Endothelial cell (in vitro differentiated cells): ENCODE results near the gene SMARCA2. TPM values are rescaled to one million over a fixed set of nuclear protein-coding genes. Genes with fewer than 3 reads are reported as not detected.
A peak's percentile ranks its signal among the peaks of the same experiment; 100 is the strongest.

Source experiments
- DNase-seq: peaks from one replicate; pipeline ENCODE4 v3.0.0; 2021; ENCODE audit warnings: low spot score
- H3K27ac Mint-ChIP-seq: one replicate; pipeline ENCODE4 v1.8.0; 2021; ENCODE audit warnings: mixed read lengths, inconsistent platforms; ENCODE audit not compliant: unreplicated experiment
- H3K27me3 Mint-ChIP-seq: one replicate; pipeline ENCODE4 v1.8.0; 2021; ENCODE audit warnings: mild to moderate bottlenecking, moderate library complexity, mixed read lengths, inconsistent platforms; ENCODE audit not compliant: unreplicated experiment
- H3K36me3 Mint-ChIP-seq: one replicate; pipeline ENCODE4 v1.8.0; 2021; ENCODE audit warnings: mild to moderate bottlenecking, low read depth, mixed read lengths, inconsistent platforms; ENCODE audit not compliant: unreplicated experiment
- H3K4me1 Mint-ChIP-seq: one replicate; pipeline ENCODE4 v1.8.0; 2021; ENCODE audit warnings: mild to moderate bottlenecking, mixed read lengths, inconsistent platforms; ENCODE audit not compliant: unreplicated experiment
- H3K4me3 Mint-ChIP-seq: one replicate; pipeline ENCODE4 v1.8.0; 2021; ENCODE audit warnings: mild to moderate bottlenecking, mixed read lengths, inconsistent platforms; ENCODE audit not compliant: unreplicated experiment
- H3K9me3 Mint-ChIP-seq: one replicate; pipeline ENCODE4 v1.8.0; 2021; ENCODE audit warnings: mixed read lengths, inconsistent platforms; ENCODE audit not compliant: unreplicated experiment
- CTCF ChIP-seq: fragments of 200-600 bp; sonication (generic); IDR thresholded peaks from one replicate; pipeline ENCODE4 v1.5.0; 2021; ENCODE audit warnings: antibody characterized with exemption; ENCODE audit not compliant: unreplicated experiment
- total RNA-seq: library from RNA; stranded (reverse); fragmentation: NEBNext Ultra II Directional; extraction: Animal tissue kit (Norgen Biotek cat#: 25700); gene quantifications from one replicate; pipeline ENCODE4 v1.2.1, GENCODE V29; 2021; ENCODE audit not compliant: unreplicated experiment

Gene SMARCA2
- total RNA-seq, 1 donor from 2014 or later: 43.7 TPM

DNA sequence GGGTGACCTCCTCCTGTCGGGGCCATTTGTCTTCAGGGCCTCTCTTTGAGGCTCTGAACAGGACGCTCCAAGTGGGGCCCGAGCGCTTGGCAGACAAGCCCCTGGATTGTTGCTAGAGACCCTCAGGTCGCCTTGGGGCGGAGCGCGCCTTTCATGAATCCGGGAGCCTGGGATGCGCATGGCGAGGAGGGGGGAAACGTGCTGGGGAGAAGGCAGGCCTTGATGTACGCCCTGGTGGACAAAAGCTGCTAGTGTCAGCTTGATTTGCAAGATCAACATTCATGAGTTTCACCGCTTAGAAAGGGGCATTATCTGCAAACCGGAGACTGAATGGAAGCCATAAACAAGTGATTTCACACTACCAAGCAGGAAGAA lies 226.3 kb downstream of the SMARCA2 start:
- Mint-ChIP-seq H3K4me1 (peaks cover 20% of the 10 kb centered on the region), H3K9me3 (no peaks in the 10 kb centered on the region), H3K36me3 (no peaks in the 10 kb centered on the region), H3K27me3 (peaks cover 5% of the 10 kb centered on the region), H3K27ac (no peak overlapping the region), H3K4me3 (peak overlapping the region; percentile 75)
- DNase-seq: peak; percentile 44
- TF ChIP-seq CTCF: peak; percentile 63

DNA sequence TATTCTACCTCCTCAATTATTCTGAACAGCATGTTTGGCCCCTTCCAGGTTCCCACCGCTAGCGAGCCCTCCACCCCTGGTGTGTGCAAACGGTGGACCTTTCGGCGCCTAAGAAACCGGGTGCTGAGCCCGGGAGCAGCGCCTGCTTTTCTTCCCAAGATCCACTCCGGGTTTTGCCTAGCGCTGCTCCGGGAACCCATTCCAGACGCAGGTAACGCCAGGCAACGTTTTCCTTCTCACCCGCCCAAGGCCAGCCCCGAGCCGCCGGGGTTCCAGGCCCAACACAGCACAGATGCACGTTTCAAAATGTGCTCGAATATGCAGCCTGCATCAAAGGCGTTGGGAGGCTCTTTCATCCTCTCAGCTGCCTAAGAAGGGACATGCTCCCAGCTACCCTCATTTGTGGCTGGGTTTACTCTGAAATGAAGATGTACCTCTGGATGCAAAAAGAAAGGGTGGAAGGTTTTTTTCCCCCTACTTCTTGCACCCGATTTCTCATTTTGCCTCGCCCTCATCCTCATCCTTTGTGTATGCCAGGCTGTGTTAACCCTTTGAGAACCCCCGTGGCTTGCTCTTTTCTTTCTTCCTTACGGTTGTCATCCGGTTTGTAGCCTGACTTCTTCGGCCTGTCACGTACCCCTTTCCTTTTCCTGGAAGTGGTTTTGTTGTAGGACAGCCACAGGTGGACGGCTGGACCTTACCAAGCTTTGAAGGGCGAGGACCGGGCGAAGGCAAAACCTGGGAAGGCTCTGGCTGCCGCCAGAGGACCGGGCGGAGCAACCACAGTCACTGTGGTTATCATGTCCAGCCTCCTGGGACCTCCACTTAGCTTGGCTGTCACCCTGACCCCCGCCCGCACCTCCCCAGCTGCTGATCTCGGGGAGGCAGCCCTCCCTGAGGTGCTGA lies 226.9 kb downstream of the SMARCA2 start:
- Mint-ChIP-seq H3K4me1 (peaks cover 20% of the 10 kb centered on the region), H3K36me3 (no peaks in the 10 kb centered on the region), H3K9me3 (no peaks in the 10 kb centered on the region), H3K4me3 (peak overlapping the region; percentile 75), H3K27me3 (peaks cover 5% of the 10 kb centered on the region), H3K27ac (peak overlapping the region; percentile 30)
- peak; percentile 82 for DNase-seq
- peak; percentile 17 for TF ChIP-seq CTCF

- TF ChIP-seq CTCF: no peak
- H3K9me3 Mint-ChIP-seq: no peaks in the 10 kb centered on the region
- peaks cover 20% of the 10 kb centered on the region for H3K4me1 Mint-ChIP-seq
- H3K4me3 Mint-ChIP-seq: peak overlapping the region; percentile 62
- no peak for DNase-seq
- no peaks in the 10 kb centered on the region for H3K36me3 Mint-ChIP-seq
- peaks cover 5% of the 10 kb centered on the region for H3K27me3 Mint-ChIP-seq
- H3K27ac Mint-ChIP-seq: no peak overlapping the region
Observed at GRCh38 chr9:2242831-2243330, 227.7 kb downstream of the SMARCA2 start.
